Measurements from ENCODE around the gene GCFC2. TPM values are rescaled to one million over a fixed set of nuclear protein-coding genes. Genes with fewer than 3 reads are reported as not detected.

GCFC2 gene
- total and polyA plus RNA-seq, 2 of the 13 experiments (the other 11 are each of a cell fraction or from before 2014, with no cell fraction given) = 26.8 to 49.0 TPM

DNA sequence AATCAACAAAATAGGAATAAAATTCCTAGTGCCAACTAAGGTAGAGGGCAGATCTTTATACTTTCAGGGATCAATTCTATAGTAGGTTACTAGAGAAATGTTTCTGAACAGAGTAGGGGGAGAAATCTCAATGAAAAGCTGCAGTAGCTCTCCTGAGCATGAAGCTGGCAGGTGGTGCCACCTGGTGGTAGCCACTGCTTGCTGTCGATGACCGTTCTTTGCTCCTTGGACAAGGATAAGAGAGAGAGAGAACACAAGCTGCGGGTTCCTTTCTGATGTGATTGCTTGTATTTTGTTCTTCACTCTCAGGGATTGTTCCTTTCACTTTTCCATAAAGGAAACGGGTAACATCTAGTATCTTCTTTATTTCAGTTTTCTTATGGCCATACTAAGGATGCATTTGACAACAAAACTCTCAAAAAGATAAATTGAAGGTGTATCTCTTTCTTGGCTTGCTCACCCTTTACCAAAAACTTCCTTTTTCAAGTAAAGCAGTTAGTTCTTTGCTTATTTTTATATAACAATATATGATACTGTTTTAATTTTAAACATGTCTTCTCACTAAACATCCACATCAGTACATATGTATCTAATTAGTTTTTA lies 82.7 kb downstream of the GCFC2 start (continued):
- peak; percentile 52; the same call in 1 of the 2 replicates for TF ChIP-seq PPARG (CRISPR knock-in tag; conservative IDR thresholded peaks at IDR 0.05)
- 0 out of 2 replicates have a peak, but pooled peaks have one; percentile 47 for TF ChIP-seq ZNF331 (CRISPR knock-in tag; IDR thresholded peaks at IDR 0.05)
- peak; percentile 44; the same call in 1 of the 2 replicates for TF ChIP-seq RXRB (CRISPR knock-in tag; IDR thresholded peaks at IDR 0.05; ENCODE audit: borderline replicate concordance)
- TF ChIP-seq SMAD3 (CRISPR knock-in tag; IDR thresholded peaks at IDR 0.05) = peak; percentile 36; the same call in 1 of the 2 replicates
- TF ChIP-seq, protein P1, sequence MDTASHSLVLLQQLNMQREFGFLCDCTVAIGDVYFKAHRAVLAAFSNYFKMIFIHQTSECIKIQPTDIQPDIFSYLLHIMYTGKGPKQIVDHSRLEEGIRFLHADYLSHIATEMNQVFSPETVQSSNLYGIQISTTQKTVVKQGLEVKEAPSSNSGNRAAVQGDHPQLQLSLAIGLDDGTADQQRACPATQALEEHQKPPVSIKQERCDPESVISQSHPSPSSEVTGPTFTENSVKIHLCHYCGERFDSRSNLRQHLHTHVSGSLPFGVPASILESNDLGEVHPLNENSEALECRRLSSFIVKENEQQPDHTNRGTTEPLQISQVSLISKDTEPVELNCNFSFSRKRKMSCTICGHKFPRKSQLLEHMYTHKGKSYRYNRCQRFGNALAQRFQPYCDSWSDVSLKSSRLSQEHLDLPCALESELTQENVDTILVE (CRISPR knock-in tag; IDR thresholded peaks at IDR 0.05) = 0 out of 2 replicates have a peak, but pooled peaks have one; percentile 62
- no peak for TF ChIP-seq ZNF563 (CRISPR knock-in tag; IDR thresholded peaks at IDR 0.05)
- TF ChIP-seq ZNF552 (CRISPR knock-in tag; IDR thresholded peaks at IDR 0.05; ENCODE audit: borderline replicate concordance) = no peak
- TF ChIP-seq REXO4 (CRISPR knock-in tag; IDR thresholded peaks at IDR 0.05; ENCODE audit: borderline replicate concordance) = no peak
- TF ChIP-seq CHD2 (IDR thresholded peaks at IDR 0.05; ENCODE audit: low read depth, low read length) = no peak
- TF ChIP-seq ZNF614 (CRISPR knock-in tag; IDR thresholded peaks at IDR 0.05; ENCODE audit: borderline replicate concordance) = 0 out of 2 replicates have a peak, but pooled peaks have one; percentile 40
- TF ChIP-seq GATAD2A (CRISPR knock-in tag; IDR thresholded peaks at IDR 0.05) = 0 out of 2 replicates have a peak, but pooled peaks have one; percentile 16
- TF ChIP-seq RAD21 (CRISPR knock-in tag; IDR thresholded peaks at IDR 0.05) = peak; percentile 91
- TF ChIP-seq PHB2 (IDR thresholded peaks at IDR 0.05; ENCODE audit: partially characterized antibody) = no peak
- TF ChIP-seq STAG1 (CRISPR knock-in tag; IDR thresholded peaks at IDR 0.05) = peak; percentile 99
- peak; percentile 21; the same call in 1 of the 2 replicates for TF ChIP-seq KAT8 (CRISPR knock-in tag; IDR thresholded peaks at IDR 0.05)
- TF ChIP-seq, protein P2, sequence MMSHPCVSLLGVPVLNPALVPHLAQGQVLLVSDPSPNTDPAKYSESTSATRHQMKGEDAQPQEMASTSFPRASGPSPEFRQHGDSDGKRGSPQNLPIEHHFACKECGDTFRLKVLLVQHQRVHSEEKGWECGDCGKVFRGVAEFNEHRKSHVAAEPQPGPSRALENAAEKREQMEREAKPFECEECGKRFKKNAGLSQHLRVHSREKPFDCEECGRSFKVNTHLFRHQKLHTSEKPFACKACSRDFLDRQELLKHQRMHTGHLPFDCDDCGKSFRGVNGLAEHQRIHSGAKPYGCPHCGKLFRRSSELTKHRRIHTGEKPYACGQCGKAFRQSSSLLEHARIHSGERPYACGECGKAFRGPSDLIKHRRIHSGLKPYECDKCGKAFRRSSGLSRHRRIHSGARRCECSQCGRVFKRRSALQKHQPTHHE (CRISPR knock-in tag; IDR thresholded peaks at IDR 0.05; ENCODE audit: borderline replicate concordance) = no peak
- 0 out of 2 replicates have a peak, but pooled peaks have one; percentile 46 for TF ChIP-seq MIER2 (CRISPR knock-in tag; IDR thresholded peaks at IDR 0.05)
- 0 out of 2 replicates have a peak, but pooled peaks have one; percentile 23 for TF ChIP-seq NCOA2 (CRISPR knock-in tag; IDR thresholded peaks at IDR 0.05)
- peak; percentile 14; the same call in 1 of the 2 replicates for TF ChIP-seq BCL6 (CRISPR knock-in tag; IDR thresholded peaks at IDR 0.05)
- peak; percentile 38 for TF ChIP-seq YY1 (IDR thresholded peaks at IDR 0.05; ENCODE audit: insufficient read depth, insufficient replicate concordance, low read depth, low read length)
- TF ChIP-seq, protein P3, sequence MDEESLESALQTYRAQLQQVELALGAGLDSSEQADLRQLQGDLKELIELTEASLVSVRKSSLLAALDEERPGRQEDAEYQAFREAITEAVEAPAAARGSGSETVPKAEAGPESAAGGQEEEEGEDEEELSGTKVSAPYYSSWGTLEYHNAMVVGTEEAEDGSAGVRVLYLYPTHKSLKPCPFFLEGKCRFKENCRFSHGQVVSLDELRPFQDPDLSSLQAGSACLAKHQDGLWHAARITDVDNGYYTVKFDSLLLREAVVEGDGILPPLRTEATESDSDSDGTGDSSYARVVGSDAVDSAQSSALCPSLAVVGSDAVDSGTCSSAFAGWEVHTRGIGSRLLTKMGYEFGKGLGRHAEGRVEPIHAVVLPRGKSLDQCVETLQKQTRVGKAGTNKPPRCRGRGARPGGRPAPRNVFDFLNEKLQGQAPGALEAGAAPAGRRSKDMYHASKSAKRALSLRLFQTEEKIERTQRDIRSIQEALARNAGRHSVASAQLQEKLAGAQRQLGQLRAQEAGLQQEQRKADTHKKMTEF (CRISPR knock-in tag; IDR thresholded peaks at IDR 0.05) = 0 out of 2 replicates have a peak, but pooled peaks have one; percentile 29
- no peak for TF ChIP-seq ZBTB7B (CRISPR knock-in tag; IDR thresholded peaks at IDR 0.05)
- TF ChIP-seq ZFP41 (CRISPR knock-in tag; IDR thresholded peaks at IDR 0.05; ENCODE audit: borderline replicate concordance) = no peak
- TF ChIP-seq MED1 (CRISPR knock-in tag; IDR thresholded peaks at IDR 0.05) = no peak
- TF ChIP-seq ZSCAN9 (CRISPR knock-in tag; IDR thresholded peaks at IDR 0.05; ENCODE audit: borderline replicate concordance) = 0 out of 2 replicates have a peak, but pooled peaks have one; percentile 39
- TF ChIP-seq ZNF776 (CRISPR knock-in tag; IDR thresholded peaks at IDR 0.05) = no peak
- no peak for TF ChIP-seq NFE2 (CRISPR knock-in tag; IDR thresholded peaks at IDR 0.05)
- peak; percentile 57; the same call in 1 of the 2 replicates for TF ChIP-seq ELF3 (CRISPR knock-in tag; IDR thresholded peaks at IDR 0.05)
